Natural killer cell (primary cell): ENCODE data around the gene PDPN. TPM values are rescaled to one million over a fixed set of nuclear protein-coding genes. Genes with fewer than 3 reads are reported as not detected.

Experiments used
- ATAC-seq, 3 donors: fragments of 150-1000 bp in 2 of 3; fragments of 200-7000 bp in 1 of 3; cut with Tn5 transposase; 1 replicate in 1 of 3; 2 replicates in 2 of 3; pipeline ENCODE4 v1.10.0; 2021; ENCODE audit warnings: mild to moderate bottlenecking in 2 of 3, moderate library complexity in 2 of 3
- DNase-seq, 2 donors: peaks; one replicate each; pipeline versions ENCODE4 v3.0.0 to v3.0.0-alpha.2; 2013 to 2021; ENCODE audit warnings: mixed read lengths in 1 of 2
- H3K27ac ChIP-seq: one replicate; pipeline ENCODE4 v1.5.1; 2013; ENCODE audit warnings: mild to moderate bottlenecking, low read length
- H3K27me3 ChIP-seq: one replicate; pipeline ENCODE4 v1.6.1; 2013; ENCODE audit warnings: low read length; ENCODE audit not compliant: control insufficient read depth, insufficient read depth
- H3K36me3 ChIP-seq: one replicate; pipeline ENCODE4 v1.6.1; 2013; ENCODE audit warnings: low read length; ENCODE audit not compliant: control insufficient read depth, insufficient read depth
- H3K4me1 ChIP-seq: one replicate; pipeline ENCODE4 v1.6.1; 2013; ENCODE audit warnings: low read length; ENCODE audit not compliant: control insufficient read depth, insufficient read depth
- H3K4me3 ChIP-seq: one replicate; pipeline ENCODE4 v1.5.1; 2013; ENCODE audit warnings: low read length
- H3K9me3 ChIP-seq: one replicate; pipeline ENCODE4 v1.6.1; 2013; ENCODE audit warnings: low read length; ENCODE audit not compliant: control insufficient read depth, insufficient read depth
- H3K27ac Mint-ChIP-seq, 2 donors: one replicate each; pipeline ENCODE4 v1.8.0; 2022; ENCODE audit warnings: mild to moderate bottlenecking in 2 of 2, mixed read lengths in 2 of 2, moderate library complexity in 1 of 2
- H3K27me3 Mint-ChIP-seq, 2 donors: one replicate each; pipeline ENCODE4 v1.8.0; 2022; ENCODE audit warnings: low read depth in 2 of 2, mixed read lengths in 2 of 2
- H3K36me3 Mint-ChIP-seq: one replicate; pipeline ENCODE4 v1.8.0; 2022; ENCODE audit warnings: mixed read lengths
- H3K4me1 Mint-ChIP-seq, 2 donors: one replicate each; pipeline ENCODE4 v1.8.0; 2022; ENCODE audit warnings: mixed read lengths in 2 of 2
- H3K4me3 Mint-ChIP-seq: one replicate; pipeline ENCODE4 v1.8.0; 2022; ENCODE audit warnings: mild to moderate bottlenecking, moderate library complexity, mixed read lengths
- H3K9me3 Mint-ChIP-seq, 2 donors: one replicate each; pipeline ENCODE4 v1.8.0; 2022; ENCODE audit warnings: mixed read lengths in 2 of 2
- WGBS: methylation state at CpG from one replicate; pipeline ENCODE4 v1.1.7; 2013; ENCODE audit warnings: missing lambda C conversion rate; ENCODE audit not compliant: insufficient coverage; 5-methylcytosine and 5-hydroxymethylcytosine counted together
- intact Hi-C: fragments of 100-400 bp; cut with micrococcal nuclease; formaldehyde crosslinking; loops from one replicate; pipeline ENCODE4 v1.14.2; 2022
- total RNA-seq, 4 donors: library from RNA; stranded (reverse); fragments of 120-200 nt in 1 of 4; gene quantifications; one replicate each; pipeline versions ENCODE4 v1.2.3 to v1.2.4, GENCODE V29; 2013 to 2022
- TF ChIP-seq, protein P1 (sequence below): fragments of 200-600 bp; IDR thresholded peaks from one replicate; pipeline ENCODE4 v1.8.0; 2022; ENCODE audit warnings: antibody characterized with exemption

Gene PDPN
- total RNA-seq, 3 donors from 2014 or later (not counting 1 experiment from before 2014, with no cell fraction given) = not detected

DNA sequence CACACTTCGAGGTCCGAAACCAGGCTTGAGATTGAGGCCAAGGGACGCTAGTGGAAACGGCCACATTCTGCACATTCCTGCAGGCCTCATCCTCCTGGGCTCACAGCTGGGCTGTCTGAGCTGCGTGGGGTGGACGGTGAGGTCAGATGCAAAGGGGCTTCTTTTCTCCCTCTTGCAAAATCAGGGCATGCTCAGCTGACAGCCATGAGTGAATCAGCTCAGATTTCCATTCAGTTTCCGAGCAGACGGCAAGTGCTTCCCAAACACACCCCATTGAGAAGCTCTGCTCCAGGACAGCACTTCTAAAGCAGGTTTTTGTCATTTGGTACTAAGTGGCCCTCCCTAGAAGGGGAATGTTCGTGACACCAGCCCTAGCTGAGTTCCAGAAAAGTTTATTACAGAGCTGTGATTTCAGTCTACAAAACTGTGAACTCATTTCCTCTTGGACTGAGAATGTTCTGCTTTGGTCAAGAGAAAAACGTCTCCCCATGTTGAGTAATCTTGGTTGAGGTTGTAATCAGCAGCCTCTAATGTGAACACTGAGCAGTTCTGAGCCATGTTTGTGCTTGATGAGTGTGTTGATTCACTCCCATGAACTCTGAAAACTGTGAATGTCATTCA, 10.0 kb downstream of the PDPN start:
- Mint-ChIP-seq H3K27ac (no peak overlapping the region), H3K4me1 (no peaks in the 10 kb centered on the region), H3K27me3 (peaks cover 11 to 18% of the 10 kb centered on the region in 2 donors), H3K36me3 (no peaks in the 10 kb centered on the region), H3K9me3 (no peaks in the 10 kb centered on the region), H3K4me3 (no peak overlapping the region)
- ATAC-seq = no peak
- H3K4me1 ChIP-seq = no peaks in the 10 kb centered on the region
- WGBS = 52% methylated on average over 10 of the region's 10 CpGs
- intact Hi-C loops = no loop called here
- no peaks in the 10 kb centered on the region for H3K27me3 ChIP-seq
- H3K36me3 ChIP-seq = no peaks in the 10 kb centered on the region
- DNase-seq = no peak
- H3K27ac ChIP-seq = no peak overlapping the region
- H3K4me3 ChIP-seq = no peak overlapping the region
- no peaks in the 10 kb centered on the region for H3K9me3 ChIP-seq
- TF ChIP-seq, protein P1, sequence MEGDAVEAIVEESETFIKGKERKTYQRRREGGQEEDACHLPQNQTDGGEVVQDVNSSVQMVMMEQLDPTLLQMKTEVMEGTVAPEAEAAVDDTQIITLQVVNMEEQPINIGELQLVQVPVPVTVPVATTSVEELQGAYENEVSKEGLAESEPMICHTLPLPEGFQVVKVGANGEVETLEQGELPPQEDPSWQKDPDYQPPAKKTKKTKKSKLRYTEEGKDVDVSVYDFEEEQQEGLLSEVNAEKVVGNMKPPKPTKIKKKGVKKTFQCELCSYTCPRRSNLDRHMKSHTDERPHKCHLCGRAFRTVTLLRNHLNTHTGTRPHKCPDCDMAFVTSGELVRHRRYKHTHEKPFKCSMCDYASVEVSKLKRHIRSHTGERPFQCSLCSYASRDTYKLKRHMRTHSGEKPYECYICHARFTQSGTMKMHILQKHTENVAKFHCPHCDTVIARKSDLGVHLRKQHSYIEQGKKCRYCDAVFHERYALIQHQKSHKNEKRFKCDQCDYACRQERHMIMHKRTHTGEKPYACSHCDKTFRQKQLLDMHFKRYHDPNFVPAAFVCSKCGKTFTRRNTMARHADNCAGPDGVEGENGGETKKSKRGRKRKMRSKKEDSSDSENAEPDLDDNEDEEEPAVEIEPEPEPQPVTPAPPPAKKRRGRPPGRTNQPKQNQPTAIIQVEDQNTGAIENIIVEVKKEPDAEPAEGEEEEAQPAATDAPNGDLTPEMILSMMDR = no peak

DNA sequence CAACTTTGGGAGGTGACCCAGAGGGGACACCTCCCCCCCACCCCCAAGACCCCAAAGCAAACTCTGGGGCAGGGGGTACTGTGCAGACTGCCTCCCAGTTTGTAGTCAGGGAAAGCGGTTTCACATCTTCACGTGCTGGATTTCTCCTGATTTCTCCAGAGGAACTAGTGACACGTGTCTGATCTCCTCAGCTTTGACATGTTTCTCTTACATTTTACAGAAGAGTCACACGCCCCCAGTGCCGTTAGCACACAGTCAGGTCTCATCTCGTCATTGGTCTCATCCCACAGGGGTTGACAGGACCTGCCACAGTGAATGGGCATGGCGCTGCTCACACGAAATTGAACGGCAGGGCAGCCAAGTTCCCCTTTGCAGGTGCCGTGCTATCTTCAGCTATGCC, 11.8 kb downstream of the PDPN start:
- intact Hi-C loops = no loop called here
- Mint-ChIP-seq H3K4me1 (no peaks in the 10 kb centered on the region), H3K4me3 (no peak overlapping the region), H3K36me3 (no peaks in the 10 kb centered on the region), H3K9me3 (no peaks in the 10 kb centered on the region), H3K27ac (no peak overlapping the region), H3K27me3 (peaks cover 11 to 14% of the 10 kb centered on the region in 2 donors)
- DNase-seq (no peak), ATAC-seq (no peak)
- Histone ChIP-seq H3K27me3 (no peaks in the 10 kb centered on the region), H3K9me3 (no peaks in the 10 kb centered on the region), H3K4me1 (no peaks in the 10 kb centered on the region), H3K27ac (no peak overlapping the region), H3K4me3 (no peak overlapping the region), H3K36me3 (no peaks in the 10 kb centered on the region)
- TF ChIP-seq, protein P1 = no peak
- WGBS = 82% methylated on average over 10 of the region's 10 CpGs

DNA sequence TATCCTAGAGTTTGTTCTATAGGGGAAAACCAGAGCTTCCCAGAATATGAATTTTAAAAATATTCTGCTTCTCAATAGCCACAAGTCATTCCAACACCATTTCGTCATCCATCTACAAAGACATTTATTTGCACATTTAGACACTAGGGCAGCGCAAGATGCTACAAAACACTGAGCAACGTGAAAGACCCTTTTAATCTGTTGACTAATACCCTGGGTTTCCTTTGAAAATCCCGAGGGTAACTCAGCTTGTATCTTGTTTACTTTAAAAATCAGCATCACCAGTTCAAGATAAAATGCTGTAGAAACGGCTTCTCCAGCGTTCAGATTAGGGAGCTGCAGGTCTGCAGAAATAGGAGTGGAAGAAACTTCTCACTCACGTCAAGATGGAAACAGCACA, 13.5 kb downstream of the PDPN start:
- H3K4me3 ChIP-seq = no peak overlapping the region
- ATAC-seq (no peak), DNase-seq (no peak)
- no peaks in the 10 kb centered on the region for H3K36me3 ChIP-seq
- no peak overlapping the region for H3K27ac Mint-ChIP-seq
- H3K9me3 Mint-ChIP-seq = no peaks in the 10 kb centered on the region
- H3K4me3 Mint-ChIP-seq = no peak overlapping the region
- TF ChIP-seq, protein P1 = no peak
- 78% methylated on average over 7 of the region's 7 CpGs for WGBS
- H3K4me1 ChIP-seq = no peaks in the 10 kb centered on the region
- no peaks in the 10 kb centered on the region for H3K4me1 Mint-ChIP-seq
- H3K9me3 ChIP-seq = no peaks in the 10 kb centered on the region
- intact Hi-C loops = no loop called here
- no peaks in the 10 kb centered on the region for H3K36me3 Mint-ChIP-seq
- no peak overlapping the region for H3K27ac ChIP-seq
- H3K27me3 ChIP-seq = no peaks in the 10 kb centered on the region
- H3K27me3 Mint-ChIP-seq = peaks cover 0 to 7% of the 10 kb centered on the region in 2 donors
